ENCODE measurements around the gene TSPAN13.

GRCh38 chr7:16730937-16731336 lies 22.6 kb upstream of the TSPAN13 start:
- no peak for TF ChIP-seq POLR2A (IDR thresholded peaks at IDR 0.05)
- TF ChIP-seq, protein P1, sequence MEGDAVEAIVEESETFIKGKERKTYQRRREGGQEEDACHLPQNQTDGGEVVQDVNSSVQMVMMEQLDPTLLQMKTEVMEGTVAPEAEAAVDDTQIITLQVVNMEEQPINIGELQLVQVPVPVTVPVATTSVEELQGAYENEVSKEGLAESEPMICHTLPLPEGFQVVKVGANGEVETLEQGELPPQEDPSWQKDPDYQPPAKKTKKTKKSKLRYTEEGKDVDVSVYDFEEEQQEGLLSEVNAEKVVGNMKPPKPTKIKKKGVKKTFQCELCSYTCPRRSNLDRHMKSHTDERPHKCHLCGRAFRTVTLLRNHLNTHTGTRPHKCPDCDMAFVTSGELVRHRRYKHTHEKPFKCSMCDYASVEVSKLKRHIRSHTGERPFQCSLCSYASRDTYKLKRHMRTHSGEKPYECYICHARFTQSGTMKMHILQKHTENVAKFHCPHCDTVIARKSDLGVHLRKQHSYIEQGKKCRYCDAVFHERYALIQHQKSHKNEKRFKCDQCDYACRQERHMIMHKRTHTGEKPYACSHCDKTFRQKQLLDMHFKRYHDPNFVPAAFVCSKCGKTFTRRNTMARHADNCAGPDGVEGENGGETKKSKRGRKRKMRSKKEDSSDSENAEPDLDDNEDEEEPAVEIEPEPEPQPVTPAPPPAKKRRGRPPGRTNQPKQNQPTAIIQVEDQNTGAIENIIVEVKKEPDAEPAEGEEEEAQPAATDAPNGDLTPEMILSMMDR (IDR thresholded peaks at IDR 0.05) = no peak

Measured in stomach (tissue), 4 donors.